ENCODE measurements around the gene ANKRD16.

The ANKRD16 gene

GRCh38 chr10:5876181-5876768 is 13.4 kb downstream of the ANKRD16 start:
- no peak overlapping the region for H3K4me3 ChIP-seq (ENCODE audit: low read length in 2 of 2)
- H3K27ac ChIP-seq (replicated peaks; ENCODE audit: low read length), result no peak overlapping the region
- H3K23ac ChIP-seq (ENCODE audit: low read depth, low read length, poor library complexity), result no peak overlapping the region
- no peak overlapping the region for H2BK5ac ChIP-seq (ENCODE audit: low read length)
- H2BK120ac ChIP-seq (ENCODE audit: low read depth, low read length), result no peak overlapping the region
- no peak overlapping the region for H4K8ac ChIP-seq (ENCODE audit: low read depth, low read length)
- H3K14ac ChIP-seq (ENCODE audit: low read length), result no peak overlapping the region
- no peak overlapping the region for H2AK5ac ChIP-seq (ENCODE audit: low read depth, low read length)
- H3K4me1 ChIP-seq (ENCODE audit: control insufficient read depth in 2 of 2, insufficient read depth in 1 of 2, low read depth in 1 of 2, low read length in 2 of 2), result no peaks in the 10 kb centered on the region
- H3K4ac ChIP-seq (ENCODE audit: low read length), result no peak overlapping the region
- no peak overlapping the region for H4K91ac ChIP-seq (ENCODE audit: low read depth, low read length, poor library complexity)
- no peak overlapping the region for H2BK12ac ChIP-seq (ENCODE audit: low read length)
- no peak overlapping the region for H3K4me2 ChIP-seq (ENCODE audit: insufficient read depth, low read length, poor library complexity, severe bottlenecking)
- peaks cover 21 to 65% of the 10 kb centered on the region in 2 donors for H3K36me3 ChIP-seq (replicated peaks in 1 of 2; ENCODE audit: control insufficient read depth in 2 of 2, insufficient read depth in 2 of 2, low read length in 2 of 2)
- no peak for DNase-seq (ENCODE audit: low spot score)
- H3K18ac ChIP-seq (ENCODE audit: low read length), result no peak overlapping the region
- H2AFZ ChIP-seq (ENCODE audit: low read length), result no peak overlapping the region
- WGBS, 2 donors (ENCODE audit: extremely low coverage in 2 of 2, insufficient read length in 2 of 2, insufficient replicate concordance in 1 of 2), result no CpG with 5 or more reads among the region's 14 CpGs
- H3K9ac ChIP-seq (ENCODE audit: low read depth, low read length, poor library complexity), result no peak overlapping the region
- H3K9me3 ChIP-seq (replicated peaks in 1 of 2; ENCODE audit: control insufficient read depth in 2 of 2, insufficient read depth in 1 of 2, low read depth in 1 of 2, low read length in 2 of 2), result no peaks in the 10 kb centered on the region
- H2BK15ac ChIP-seq (ENCODE audit: low read length), result no peak overlapping the region
- H3K79me1 ChIP-seq (ENCODE audit: low read depth, low read length), result no peaks in the 10 kb centered on the region
- no peaks in the 10 kb centered on the region for H3K27me3 ChIP-seq (ENCODE audit: control insufficient read depth in 3 of 3, insufficient read depth in 3 of 3, low read depth in 1 of 3, low read length in 3 of 3)

GRCh38 chr10:5873515-5873995 is 16.1 kb downstream of the ANKRD16 start:
- Histone ChIP-seq H3K27me3 (ENCODE audit: control insufficient read depth in 3 of 3, insufficient read depth in 3 of 3, low read depth in 1 of 3, low read length in 3 of 3) (no peaks in the 10 kb centered on the region), H4K8ac (ENCODE audit: low read depth, low read length) (no peak overlapping the region), H2BK5ac (ENCODE audit: low read length) (no peak overlapping the region), H3K23ac (ENCODE audit: low read depth, low read length, poor library complexity) (no peak overlapping the region), H4K91ac (ENCODE audit: low read depth, low read length, poor library complexity) (no peak overlapping the region), H3K4me2 (ENCODE audit: insufficient read depth, low read length, poor library complexity, severe bottlenecking) (no peak overlapping the region), H3K4ac (ENCODE audit: low read length) (no peak overlapping the region), H3K4me1 (ENCODE audit: control insufficient read depth in 2 of 2, insufficient read depth in 1 of 2, low read depth in 1 of 2, low read length in 2 of 2) (no peaks in the 10 kb centered on the region), H3K9me3 (replicated peaks in 1 of 2; ENCODE audit: control insufficient read depth in 2 of 2, insufficient read depth in 1 of 2, low read depth in 1 of 2, low read length in 2 of 2) (peaks cover 0 to 3% of the 10 kb centered on the region in 2 donors), H3K9ac (ENCODE audit: low read depth, low read length, poor library complexity) (no peak overlapping the region), H2BK120ac (ENCODE audit: low read depth, low read length) (no peak overlapping the region), H3K14ac (ENCODE audit: low read length) (no peak overlapping the region), H3K18ac (ENCODE audit: low read length) (no peak overlapping the region), H3K79me1 (ENCODE audit: low read depth, low read length) (no peaks in the 10 kb centered on the region), H3K36me3 (replicated peaks in 1 of 2; ENCODE audit: control insufficient read depth in 2 of 2, insufficient read depth in 2 of 2, low read length in 2 of 2) (peaks cover 20 to 40% of the 10 kb centered on the region in 2 donors), H2AFZ (ENCODE audit: low read length) (no peak overlapping the region), H2AK5ac (ENCODE audit: low read depth, low read length) (no peak overlapping the region), H3K4me3 (ENCODE audit: low read length in 2 of 2) (no peak overlapping the region), H2BK12ac (ENCODE audit: low read length) (no peak overlapping the region), H3K27ac (replicated peaks; ENCODE audit: low read length) (no peak overlapping the region), H2BK15ac (ENCODE audit: low read length) (no peak overlapping the region)
- WGBS, 2 donors (ENCODE audit: extremely low coverage in 2 of 2, insufficient read length in 2 of 2, insufficient replicate concordance in 1 of 2), result no CpG with 5 or more reads among the region's 9 CpGs
- DNase-seq (ENCODE audit: low spot score), result peak; percentile 63

GRCh38 chr10:5871596-5871995 is 18.1 kb downstream of the ANKRD16 start:
- Histone ChIP-seq H3K79me1 (ENCODE audit: low read depth, low read length) (no peaks in the 10 kb centered on the region), H3K36me3 (replicated peaks in 1 of 2; ENCODE audit: control insufficient read depth in 2 of 2, insufficient read depth in 2 of 2, low read length in 2 of 2) (peaks cover 14 to 21% of the 10 kb centered on the region in 2 donors), H3K27me3 (ENCODE audit: control insufficient read depth in 3 of 3, insufficient read depth in 3 of 3, low read depth in 1 of 3, low read length in 3 of 3) (no peaks in the 10 kb centered on the region), H3K14ac (ENCODE audit: low read length) (no peak overlapping the region), H3K9ac (ENCODE audit: low read depth, low read length, poor library complexity) (no peak overlapping the region), H4K8ac (ENCODE audit: low read depth, low read length) (no peak overlapping the region), H3K4me2 (ENCODE audit: insufficient read depth, low read length, poor library complexity, severe bottlenecking) (no peak overlapping the region), H4K91ac (ENCODE audit: low read depth, low read length, poor library complexity) (no peak overlapping the region), H3K9me3 (replicated peaks in 1 of 2; ENCODE audit: control insufficient read depth in 2 of 2, insufficient read depth in 1 of 2, low read depth in 1 of 2, low read length in 2 of 2) (peaks cover 0 to 3% of the 10 kb centered on the region in 2 donors), H3K4ac (ENCODE audit: low read length) (peak overlapping the region; percentile 23), H2AFZ (ENCODE audit: low read length) (no peak overlapping the region), H3K4me1 (ENCODE audit: control insufficient read depth in 2 of 2, insufficient read depth in 1 of 2, low read depth in 1 of 2, low read length in 2 of 2) (no peaks in the 10 kb centered on the region), H2BK15ac (ENCODE audit: low read length) (no peak overlapping the region), H3K27ac (replicated peaks; ENCODE audit: low read length) (no peak overlapping the region), H2BK5ac (ENCODE audit: low read length) (no peak overlapping the region), H3K4me3 (ENCODE audit: low read length in 2 of 2) (no peak overlapping the region), H2BK12ac (ENCODE audit: low read length) (no peak overlapping the region), H3K18ac (ENCODE audit: low read length) (no peak overlapping the region), H3K23ac (ENCODE audit: low read depth, low read length, poor library complexity) (peak overlapping the region; percentile 44), H2AK5ac (ENCODE audit: low read depth, low read length) (no peak overlapping the region), H2BK120ac (ENCODE audit: low read depth, low read length) (no peak overlapping the region)
- no CpG with 5 or more reads among the region's 5 CpGs for WGBS, 2 donors (ENCODE audit: extremely low coverage in 2 of 2, insufficient read length in 2 of 2, insufficient replicate concordance in 1 of 2)
- DNase-seq (ENCODE audit: low spot score), result no peak

- H2AFZ ChIP-seq (ENCODE audit: low read length), result no peak overlapping the region
- H4K8ac ChIP-seq (ENCODE audit: low read depth, low read length), result no peak overlapping the region
- no CpG with 5 or more reads among the region's 3 CpGs for WGBS, 2 donors (ENCODE audit: extremely low coverage in 2 of 2, insufficient read length in 2 of 2, insufficient replicate concordance in 1 of 2)
- no peak overlapping the region for H3K18ac ChIP-seq (ENCODE audit: low read length)
- H4K91ac ChIP-seq (ENCODE audit: low read depth, low read length, poor library complexity), result no peak overlapping the region
- H2BK15ac ChIP-seq (ENCODE audit: low read length), result no peak overlapping the region
- no peak for DNase-seq (ENCODE audit: low spot score)
- H3K23ac ChIP-seq (ENCODE audit: low read depth, low read length, poor library complexity), result no peak overlapping the region
- H2BK12ac ChIP-seq (ENCODE audit: low read length), result no peak overlapping the region
- no peaks in the 10 kb centered on the region for H3K79me1 ChIP-seq (ENCODE audit: low read depth, low read length)
- H3K4me2 ChIP-seq (ENCODE audit: insufficient read depth, low read length, poor library complexity, severe bottlenecking), result no peak overlapping the region
- no peaks in the 10 kb centered on the region for H3K27me3 ChIP-seq (ENCODE audit: control insufficient read depth in 3 of 3, insufficient read depth in 3 of 3, low read depth in 1 of 3, low read length in 3 of 3)
- peaks cover 2 to 3% of the 10 kb centered on the region in 2 donors for H3K36me3 ChIP-seq (replicated peaks in 1 of 2; ENCODE audit: control insufficient read depth in 2 of 2, insufficient read depth in 2 of 2, low read length in 2 of 2)
- H2BK120ac ChIP-seq (ENCODE audit: low read depth, low read length), result no peak overlapping the region
- no peaks in the 10 kb centered on the region for H3K4me1 ChIP-seq (ENCODE audit: control insufficient read depth in 2 of 2, insufficient read depth in 1 of 2, low read depth in 1 of 2, low read length in 2 of 2)
- H3K9me3 ChIP-seq (replicated peaks in 1 of 2; ENCODE audit: control insufficient read depth in 2 of 2, insufficient read depth in 1 of 2, low read depth in 1 of 2, low read length in 2 of 2), result peaks cover 0 to 3% of the 10 kb centered on the region in 2 donors
- peak overlapping the region in 1 of 2 donors; percentile 48 for H3K4me3 ChIP-seq (ENCODE audit: low read length in 2 of 2)
- H3K9ac ChIP-seq (ENCODE audit: low read depth, low read length, poor library complexity), result no peak overlapping the region
- no peak overlapping the region for H3K14ac ChIP-seq (ENCODE audit: low read length)
- H2BK5ac ChIP-seq (ENCODE audit: low read length), result no peak overlapping the region
- no peak overlapping the region for H2AK5ac ChIP-seq (ENCODE audit: low read depth, low read length)
- H3K27ac ChIP-seq (replicated peaks; ENCODE audit: low read length), result no peak overlapping the region
- H3K4ac ChIP-seq (ENCODE audit: low read length), result peak overlapping the region; percentile 53
Measured at GRCh38 chr10:5869156-5869555, 20.5 kb downstream of the ANKRD16 start.
